ENCODE measurements around the gene CEP152. TPM values are rescaled to one million over a fixed set of nuclear protein-coding genes. Genes with fewer than 3 reads are reported as not detected.

The CEP152 gene
- total and polyA plus RNA-seq, 2 experiments from 2014 or later: 14.6 to 30.5 TPM

DNA sequence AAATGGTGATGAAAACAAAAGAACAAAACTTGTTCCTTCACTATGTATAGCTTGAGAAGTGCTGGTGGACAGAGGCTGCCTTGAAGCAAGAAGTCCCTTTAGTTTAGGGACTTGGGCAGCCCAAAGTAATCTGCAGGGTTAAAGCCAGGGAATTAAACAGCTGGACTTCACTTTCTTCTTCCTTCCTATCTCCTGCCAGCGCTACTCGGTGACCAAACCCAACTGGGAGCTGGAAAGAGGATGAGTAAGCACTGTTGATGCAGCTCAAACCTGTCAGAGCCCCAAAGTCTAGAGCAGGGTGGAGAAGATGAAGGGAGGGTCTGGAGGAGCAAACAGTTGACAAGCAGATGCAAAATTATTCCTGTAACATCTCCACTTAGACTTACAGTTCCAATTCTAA, 92.2 kb downstream of the CEP152 start (continued):
- TF ChIP-seq, protein P1, sequence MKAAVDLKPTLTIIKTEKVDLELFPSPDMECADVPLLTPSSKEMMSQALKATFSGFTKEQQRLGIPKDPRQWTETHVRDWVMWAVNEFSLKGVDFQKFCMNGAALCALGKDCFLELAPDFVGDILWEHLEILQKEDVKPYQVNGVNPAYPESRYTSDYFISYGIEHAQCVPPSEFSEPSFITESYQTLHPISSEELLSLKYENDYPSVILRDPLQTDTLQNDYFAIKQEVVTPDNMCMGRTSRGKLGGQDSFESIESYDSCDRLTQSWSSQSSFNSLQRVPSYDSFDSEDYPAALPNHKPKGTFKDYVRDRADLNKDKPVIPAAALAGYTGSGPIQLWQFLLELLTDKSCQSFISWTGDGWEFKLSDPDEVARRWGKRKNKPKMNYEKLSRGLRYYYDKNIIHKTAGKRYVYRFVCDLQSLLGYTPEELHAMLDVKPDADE (IDR thresholded peaks at IDR 0.05): no peak
- no peak for TF ChIP-seq POLR2AphosphoS5 (IDR thresholded peaks at IDR 0.05; ENCODE audit: low read depth)
- TF ChIP-seq ZNF331 (CRISPR knock-in tag; IDR thresholded peaks at IDR 0.05; ENCODE audit: low read depth): no peak

DNA sequence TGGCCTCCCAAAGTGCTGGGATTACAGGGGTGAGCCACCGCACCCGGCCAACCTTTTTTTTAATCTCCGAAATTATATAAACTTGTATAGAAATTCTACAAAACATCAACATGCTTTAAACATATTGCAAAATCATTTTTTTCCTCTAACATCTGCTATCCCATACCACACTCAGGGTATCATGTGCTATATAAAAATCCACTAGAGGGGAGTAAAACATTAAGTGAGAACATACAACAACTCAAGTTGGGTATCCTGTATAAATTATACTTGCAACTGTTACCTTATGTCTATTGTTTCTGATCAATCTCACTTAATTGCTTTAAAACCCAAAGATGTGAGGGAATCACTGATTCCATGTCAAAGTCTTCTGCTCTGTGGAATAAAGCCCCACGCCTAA, 93.4 kb downstream of the CEP152 start:
- Mint-ChIP-seq H3K4me1 (no peaks in the 10 kb centered on the region), H3K9me3 (peaks cover 20% of the 10 kb centered on the region), H3K4me3 (no peak overlapping the region), H3K36me3 (ENCODE audit: low read depth) (peaks cover 17% of the 10 kb centered on the region), H3K27ac (no peak overlapping the region), H3K27me3 (ENCODE audit: insufficient read depth, low read depth, poor library complexity) (no peaks in the 10 kb centered on the region)
- H3K27me3 ChIP-seq (ENCODE audit: insufficient read depth): no peaks in the 10 kb centered on the region
- H3K9me2 ChIP-seq (ENCODE audit: insufficient read depth): peaks cover 5% of the 10 kb centered on the region; the same call in 1 of the 2 replicates
- H3K4me2 ChIP-seq: no peak overlapping the region
- DNase-seq (ENCODE audit: low spot score) (no peak), ATAC-seq (no peak)
- no peaks in the 10 kb centered on the region for H3K79me2 ChIP-seq (replicated peaks; ENCODE audit: insufficient read depth)
- no peak overlapping the region for H3K27ac ChIP-seq (ENCODE audit: low read depth)
- 0 out of 2 replicates have a peak, but pooled peaks cover 7% of the 10 kb centered on the region for H3K36me3 ChIP-seq (ENCODE audit: insufficient read depth)
- no peak overlapping the region for H3K4me3 ChIP-seq
- H3K4me1 ChIP-seq (ENCODE audit: insufficient read depth): no peaks in the 10 kb centered on the region
- no peaks in the 10 kb centered on the region for H3F3A ChIP-seq (replicated peaks; ENCODE audit: low read depth)
- no peaks in the 10 kb centered on the region for H4K20me1 ChIP-seq (replicated peaks; ENCODE audit: insufficient read depth)
- H2AFZ ChIP-seq: no peak overlapping the region
- TF ChIP-seq EZH2 (IDR thresholded peaks at IDR 0.05; ENCODE audit: low read depth, unreplicated experiment) (no peak), POLR2AphosphoS5 (IDR thresholded peaks at IDR 0.05; ENCODE audit: low read depth) (no peak), JUNB (IDR thresholded peaks at IDR 0.05; ENCODE audit: unreplicated experiment) (no peak), STAT1 (IDR thresholded peaks at IDR 0.05; ENCODE audit: unreplicated experiment) (no peak)
- TF ChIP-seq, protein P2, sequence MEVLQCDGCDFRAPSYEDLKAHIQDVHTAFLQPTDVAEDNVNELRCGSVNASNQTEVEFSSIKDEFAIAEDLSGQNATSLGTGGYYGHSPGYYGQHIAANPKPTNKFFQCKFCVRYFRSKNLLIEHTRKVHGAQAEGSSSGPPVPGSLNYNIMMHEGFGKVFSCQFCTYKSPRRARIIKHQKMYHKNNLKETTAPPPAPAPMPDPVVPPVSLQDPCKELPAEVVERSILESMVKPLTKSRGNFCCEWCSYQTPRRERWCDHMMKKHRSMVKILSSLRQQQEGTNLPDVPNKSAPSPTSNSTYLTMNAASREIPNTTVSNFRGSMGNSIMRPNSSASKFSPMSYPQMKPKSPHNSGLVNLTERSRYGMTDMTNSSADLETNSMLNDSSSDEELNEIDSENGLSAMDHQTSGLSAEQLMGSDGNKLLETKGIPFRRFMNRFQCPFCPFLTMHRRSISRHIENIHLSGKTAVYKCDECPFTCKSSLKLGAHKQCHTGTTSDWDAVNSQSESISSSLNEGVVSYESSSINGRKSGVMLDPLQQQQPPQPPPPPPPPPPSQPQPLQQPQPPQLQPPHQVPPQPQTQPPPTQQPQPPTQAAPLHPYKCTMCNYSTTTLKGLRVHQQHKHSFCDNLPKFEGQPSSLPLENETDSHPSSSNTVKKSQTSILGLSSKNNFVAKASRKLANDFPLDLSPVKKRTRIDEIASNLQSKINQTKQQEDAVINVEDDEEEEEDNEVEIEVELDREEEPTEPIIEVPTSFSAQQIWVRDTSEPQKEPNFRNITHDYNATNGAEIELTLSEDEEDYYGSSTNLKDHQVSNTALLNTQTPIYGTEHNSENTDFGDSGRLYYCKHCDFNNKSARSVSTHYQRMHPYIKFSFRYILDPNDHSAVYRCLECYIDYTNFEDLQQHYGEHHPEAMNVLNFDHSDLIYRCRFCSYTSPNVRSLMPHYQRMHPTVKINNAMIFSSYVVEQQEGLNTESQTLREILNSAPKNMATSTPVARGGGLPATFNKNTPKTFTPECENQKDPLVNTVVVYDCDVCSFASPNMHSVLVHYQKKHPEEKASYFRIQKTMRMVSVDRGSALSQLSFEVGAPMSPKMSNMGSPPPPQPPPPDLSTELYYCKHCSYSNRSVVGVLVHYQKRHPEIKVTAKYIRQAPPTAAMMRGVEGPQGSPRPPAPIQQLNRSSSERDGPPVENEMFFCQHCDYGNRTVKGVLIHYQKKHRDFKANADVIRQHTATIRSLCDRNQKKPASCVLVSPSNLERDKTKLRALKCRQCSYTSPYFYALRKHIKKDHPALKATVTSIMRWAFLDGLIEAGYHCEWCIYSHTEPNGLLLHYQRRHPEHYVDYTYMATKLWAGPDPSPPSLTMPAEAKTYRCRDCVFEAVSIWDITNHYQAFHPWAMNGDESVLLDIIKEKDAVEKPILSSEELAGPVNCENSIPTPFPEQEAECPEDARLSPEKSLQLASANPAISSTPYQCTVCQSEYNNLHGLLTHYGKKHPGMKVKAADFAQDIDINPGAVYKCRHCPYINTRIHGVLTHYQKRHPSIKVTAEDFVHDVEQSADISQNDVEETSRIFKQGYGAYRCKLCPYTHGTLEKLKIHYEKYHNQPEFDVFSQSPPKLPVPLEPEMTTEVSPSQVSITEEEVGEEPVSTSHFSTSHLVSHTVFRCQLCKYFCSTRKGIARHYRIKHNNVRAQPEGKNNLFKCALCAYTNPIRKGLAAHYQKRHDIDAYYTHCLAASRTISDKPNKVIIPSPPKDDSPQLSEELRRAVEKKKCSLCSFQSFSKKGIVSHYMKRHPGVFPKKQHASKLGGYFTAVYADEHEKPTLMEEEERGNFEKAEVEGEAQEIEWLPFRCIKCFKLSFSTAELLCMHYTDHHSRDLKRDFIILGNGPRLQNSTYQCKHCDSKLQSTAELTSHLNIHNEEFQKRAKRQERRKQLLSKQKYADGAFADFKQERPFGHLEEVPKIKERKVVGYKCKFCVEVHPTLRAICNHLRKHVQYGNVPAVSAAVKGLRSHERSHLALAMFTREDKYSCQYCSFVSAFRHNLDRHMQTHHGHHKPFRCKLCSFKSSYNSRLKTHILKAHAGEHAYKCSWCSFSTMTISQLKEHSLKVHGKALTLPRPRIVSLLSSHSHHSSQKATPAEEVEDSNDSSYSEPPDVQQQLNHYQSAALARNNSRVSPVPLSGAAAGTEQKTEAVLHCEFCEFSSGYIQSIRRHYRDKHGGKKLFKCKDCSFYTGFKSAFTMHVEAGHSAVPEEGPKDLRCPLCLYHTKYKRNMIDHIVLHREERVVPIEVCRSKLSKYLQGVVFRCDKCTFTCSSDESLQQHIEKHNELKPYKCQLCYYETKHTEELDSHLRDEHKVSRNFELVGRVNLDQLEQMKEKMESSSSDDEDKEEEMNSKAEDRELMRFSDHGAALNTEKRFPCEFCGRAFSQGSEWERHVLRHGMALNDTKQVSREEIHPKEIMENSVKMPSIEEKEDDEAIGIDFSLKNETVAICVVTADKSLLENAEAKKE (CRISPR knock-in tag; IDR thresholded peaks at IDR 0.05): no peak
- TF ChIP-seq, protein P3, sequence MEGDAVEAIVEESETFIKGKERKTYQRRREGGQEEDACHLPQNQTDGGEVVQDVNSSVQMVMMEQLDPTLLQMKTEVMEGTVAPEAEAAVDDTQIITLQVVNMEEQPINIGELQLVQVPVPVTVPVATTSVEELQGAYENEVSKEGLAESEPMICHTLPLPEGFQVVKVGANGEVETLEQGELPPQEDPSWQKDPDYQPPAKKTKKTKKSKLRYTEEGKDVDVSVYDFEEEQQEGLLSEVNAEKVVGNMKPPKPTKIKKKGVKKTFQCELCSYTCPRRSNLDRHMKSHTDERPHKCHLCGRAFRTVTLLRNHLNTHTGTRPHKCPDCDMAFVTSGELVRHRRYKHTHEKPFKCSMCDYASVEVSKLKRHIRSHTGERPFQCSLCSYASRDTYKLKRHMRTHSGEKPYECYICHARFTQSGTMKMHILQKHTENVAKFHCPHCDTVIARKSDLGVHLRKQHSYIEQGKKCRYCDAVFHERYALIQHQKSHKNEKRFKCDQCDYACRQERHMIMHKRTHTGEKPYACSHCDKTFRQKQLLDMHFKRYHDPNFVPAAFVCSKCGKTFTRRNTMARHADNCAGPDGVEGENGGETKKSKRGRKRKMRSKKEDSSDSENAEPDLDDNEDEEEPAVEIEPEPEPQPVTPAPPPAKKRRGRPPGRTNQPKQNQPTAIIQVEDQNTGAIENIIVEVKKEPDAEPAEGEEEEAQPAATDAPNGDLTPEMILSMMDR (conservative IDR thresholded peaks at IDR 0.05; ENCODE audit: low read depth in 2 of 2): peak in 1 of 2 experiments; percentile 28; a peak in 3 of 4 replicates

Data from GM23338 (cell line).